HG02623 (cell line): ENCODE results near the gene DUSP3.

Source experiments
- ATAC-seq: cut with Tn5 transposase; IDR thresholded peaks from one replicate; pipeline ENCODE4 v1.9.1; 2021; ENCODE audit warnings: moderate library complexity; ENCODE audit not compliant: unreplicated experiment

DUSP3 gene

GRCh38 chr17:43736389-43736788 is 42.4 kb downstream of the DUSP3 start:
- no peak for ATAC-seq

GRCh38 chr17:43734376-43734775 is 44.4 kb downstream of the DUSP3 start:
- ATAC-seq, result no peak

- ATAC-seq, result no peak
Observed at GRCh38 chr17:43733956-43734355, 44.8 kb downstream of the DUSP3 start.

- no peak for ATAC-seq
Observed at GRCh38 chr17:43732958-43733357, 45.8 kb downstream of the DUSP3 start.

- ATAC-seq, result no peak
Observed at GRCh38 chr17:43728081-43728480, 50.7 kb downstream of the DUSP3 start.

- no peak for ATAC-seq
Observed at GRCh38 chr17:43723697-43724359, 54.9 kb downstream of the DUSP3 start.

GRCh38 chr17:43722870-43723665 is 55.7 kb downstream of the DUSP3 start:
- no peak for ATAC-seq

- no peak for ATAC-seq
Observed at GRCh38 chr17:43722269-43722619, 56.5 kb downstream of the DUSP3 start.

- no peak for ATAC-seq
Observed at GRCh38 chr17:43721537-43722268, 57.1 kb downstream of the DUSP3 start.

GRCh38 chr17:43720311-43721060 is 58.3 kb downstream of the DUSP3 start:
- peak; percentile 55 for ATAC-seq

GRCh38 chr17:43719578-43719977 is 59.2 kb downstream of the DUSP3 start:
- ATAC-seq, result no peak

- ATAC-seq, result no peak
Observed at GRCh38 chr17:43718544-43718943, 60.2 kb downstream of the DUSP3 start.

GRCh38 chr17:43717913-43718312 is 60.9 kb downstream of the DUSP3 start:
- ATAC-seq, result no peak
